ENCODE results near the gene RETREG3. TPM values are rescaled to one million over a fixed set of nuclear protein-coding genes. Genes with fewer than 3 reads are reported as not detected.

Gene RETREG3
- polyA plus RNA-seq, 1 donor from 2014 or later: 34.6 TPM

DNA sequence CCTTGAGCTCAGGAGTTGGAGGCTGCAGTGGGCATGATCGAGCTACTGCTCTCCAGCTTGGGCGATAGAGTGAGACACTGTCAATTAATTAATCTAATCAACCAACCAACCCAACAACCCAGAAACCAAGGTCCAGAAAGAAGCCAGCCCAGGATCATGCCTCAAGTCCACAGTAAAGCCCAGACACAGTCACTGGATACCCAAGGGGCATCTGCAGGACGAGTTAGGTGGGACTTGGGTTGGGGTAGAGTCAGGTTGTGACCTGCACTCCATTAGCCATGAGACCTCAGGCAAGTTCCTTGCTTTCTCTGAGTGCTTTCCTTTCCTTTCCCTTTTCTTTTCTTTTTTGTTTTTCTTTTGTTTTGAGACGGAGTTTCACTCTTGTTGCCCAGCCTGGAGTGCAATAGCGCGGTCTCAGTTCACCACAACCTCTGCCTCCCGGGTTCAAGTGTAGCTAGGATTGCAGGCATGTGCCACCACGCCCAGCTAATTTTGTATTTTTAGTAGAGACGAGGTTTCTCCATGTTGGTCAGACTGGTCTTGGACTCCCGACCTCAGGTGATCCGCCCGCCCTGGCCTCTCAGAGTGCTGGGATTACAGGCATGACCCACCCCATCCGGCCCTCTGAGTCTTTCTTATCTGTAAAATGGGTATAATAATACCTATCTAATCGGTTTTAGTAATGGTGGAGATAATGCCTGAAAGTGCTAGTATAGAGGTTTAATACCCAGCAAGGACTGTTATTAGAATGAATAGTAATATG, 60.0 kb downstream of the RETREG3 start:
- no peak overlapping the region for H3K4me3 ChIP-seq (ENCODE audit: low read length)
- H3K27ac ChIP-seq (ENCODE audit: low read length): no peak overlapping the region
- no peaks in the 10 kb centered on the region for H3K9me2 ChIP-seq (ENCODE audit: insufficient read depth, low read length)
- H3K4me2 ChIP-seq (ENCODE audit: low read length): no peak overlapping the region
- H3K79me2 ChIP-seq (replicated peaks; ENCODE audit: insufficient read depth, low read length): no peaks in the 10 kb centered on the region
- no peak overlapping the region for H3K9ac ChIP-seq (ENCODE audit: low read length)
- H2AFZ ChIP-seq (ENCODE audit: low read depth, low read length): no peak overlapping the region
- no peaks in the 10 kb centered on the region for H3K9me3 ChIP-seq (ENCODE audit: low read length)
- H3K36me3 ChIP-seq (ENCODE audit: insufficient read depth, low read length): no peaks in the 10 kb centered on the region
- no peaks in the 10 kb centered on the region for H3F3A ChIP-seq (ENCODE audit: insufficient read depth, low read length, poor library complexity, severe bottlenecking)
- no peaks in the 10 kb centered on the region for H3K27me3 ChIP-seq (ENCODE audit: insufficient read depth, low read depth, low read length)
- no peaks in the 10 kb centered on the region for H4K20me1 ChIP-seq (ENCODE audit: insufficient read depth)
- TF ChIP-seq EZH2 (IDR thresholded peaks at IDR 0.05; ENCODE audit: borderline replicate concordance, insufficient read depth, low read length, poor library complexity, severe bottlenecking): no peak
- no peak for TF ChIP-seq TAF1 (IDR thresholded peaks at IDR 0.05; ENCODE audit: low read depth)
- TF ChIP-seq RAD21 (conservative IDR thresholded peaks at IDR 0.05): no peak
- no peak for TF ChIP-seq SMC3 (conservative IDR thresholded peaks at IDR 0.05; ENCODE audit: poor library complexity)
- TF ChIP-seq, protein P1, sequence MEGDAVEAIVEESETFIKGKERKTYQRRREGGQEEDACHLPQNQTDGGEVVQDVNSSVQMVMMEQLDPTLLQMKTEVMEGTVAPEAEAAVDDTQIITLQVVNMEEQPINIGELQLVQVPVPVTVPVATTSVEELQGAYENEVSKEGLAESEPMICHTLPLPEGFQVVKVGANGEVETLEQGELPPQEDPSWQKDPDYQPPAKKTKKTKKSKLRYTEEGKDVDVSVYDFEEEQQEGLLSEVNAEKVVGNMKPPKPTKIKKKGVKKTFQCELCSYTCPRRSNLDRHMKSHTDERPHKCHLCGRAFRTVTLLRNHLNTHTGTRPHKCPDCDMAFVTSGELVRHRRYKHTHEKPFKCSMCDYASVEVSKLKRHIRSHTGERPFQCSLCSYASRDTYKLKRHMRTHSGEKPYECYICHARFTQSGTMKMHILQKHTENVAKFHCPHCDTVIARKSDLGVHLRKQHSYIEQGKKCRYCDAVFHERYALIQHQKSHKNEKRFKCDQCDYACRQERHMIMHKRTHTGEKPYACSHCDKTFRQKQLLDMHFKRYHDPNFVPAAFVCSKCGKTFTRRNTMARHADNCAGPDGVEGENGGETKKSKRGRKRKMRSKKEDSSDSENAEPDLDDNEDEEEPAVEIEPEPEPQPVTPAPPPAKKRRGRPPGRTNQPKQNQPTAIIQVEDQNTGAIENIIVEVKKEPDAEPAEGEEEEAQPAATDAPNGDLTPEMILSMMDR (IDR thresholded peaks at IDR 0.05; ENCODE audit: poor library complexity, severe bottlenecking): no peak
- TF ChIP-seq EP300 (conservative IDR thresholded peaks at IDR 0.05; ENCODE audit: poor library complexity, severe bottlenecking): no peak
- no peak for TF ChIP-seq MXI1 (conservative IDR thresholded peaks at IDR 0.05; ENCODE audit: poor library complexity, severe bottlenecking)
- TF ChIP-seq, protein P2, sequence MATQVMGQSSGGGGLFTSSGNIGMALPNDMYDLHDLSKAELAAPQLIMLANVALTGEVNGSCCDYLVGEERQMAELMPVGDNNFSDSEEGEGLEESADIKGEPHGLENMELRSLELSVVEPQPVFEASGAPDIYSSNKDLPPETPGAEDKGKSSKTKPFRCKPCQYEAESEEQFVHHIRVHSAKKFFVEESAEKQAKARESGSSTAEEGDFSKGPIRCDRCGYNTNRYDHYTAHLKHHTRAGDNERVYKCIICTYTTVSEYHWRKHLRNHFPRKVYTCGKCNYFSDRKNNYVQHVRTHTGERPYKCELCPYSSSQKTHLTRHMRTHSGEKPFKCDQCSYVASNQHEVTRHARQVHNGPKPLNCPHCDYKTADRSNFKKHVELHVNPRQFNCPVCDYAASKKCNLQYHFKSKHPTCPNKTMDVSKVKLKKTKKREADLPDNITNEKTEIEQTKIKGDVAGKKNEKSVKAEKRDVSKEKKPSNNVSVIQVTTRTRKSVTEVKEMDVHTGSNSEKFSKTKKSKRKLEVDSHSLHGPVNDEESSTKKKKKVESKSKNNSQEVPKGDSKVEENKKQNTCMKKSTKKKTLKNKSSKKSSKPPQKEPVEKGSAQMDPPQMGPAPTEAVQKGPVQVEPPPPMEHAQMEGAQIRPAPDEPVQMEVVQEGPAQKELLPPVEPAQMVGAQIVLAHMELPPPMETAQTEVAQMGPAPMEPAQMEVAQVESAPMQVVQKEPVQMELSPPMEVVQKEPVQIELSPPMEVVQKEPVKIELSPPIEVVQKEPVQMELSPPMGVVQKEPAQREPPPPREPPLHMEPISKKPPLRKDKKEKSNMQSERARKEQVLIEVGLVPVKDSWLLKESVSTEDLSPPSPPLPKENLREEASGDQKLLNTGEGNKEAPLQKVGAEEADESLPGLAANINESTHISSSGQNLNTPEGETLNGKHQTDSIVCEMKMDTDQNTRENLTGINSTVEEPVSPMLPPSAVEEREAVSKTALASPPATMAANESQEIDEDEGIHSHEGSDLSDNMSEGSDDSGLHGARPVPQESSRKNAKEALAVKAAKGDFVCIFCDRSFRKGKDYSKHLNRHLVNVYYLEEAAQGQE (IDR thresholded peaks at IDR 0.05; ENCODE audit: borderline replicate concordance): no peak
- TF ChIP-seq POLR2AphosphoS5 (IDR thresholded peaks at IDR 0.05): no peak

DNA sequence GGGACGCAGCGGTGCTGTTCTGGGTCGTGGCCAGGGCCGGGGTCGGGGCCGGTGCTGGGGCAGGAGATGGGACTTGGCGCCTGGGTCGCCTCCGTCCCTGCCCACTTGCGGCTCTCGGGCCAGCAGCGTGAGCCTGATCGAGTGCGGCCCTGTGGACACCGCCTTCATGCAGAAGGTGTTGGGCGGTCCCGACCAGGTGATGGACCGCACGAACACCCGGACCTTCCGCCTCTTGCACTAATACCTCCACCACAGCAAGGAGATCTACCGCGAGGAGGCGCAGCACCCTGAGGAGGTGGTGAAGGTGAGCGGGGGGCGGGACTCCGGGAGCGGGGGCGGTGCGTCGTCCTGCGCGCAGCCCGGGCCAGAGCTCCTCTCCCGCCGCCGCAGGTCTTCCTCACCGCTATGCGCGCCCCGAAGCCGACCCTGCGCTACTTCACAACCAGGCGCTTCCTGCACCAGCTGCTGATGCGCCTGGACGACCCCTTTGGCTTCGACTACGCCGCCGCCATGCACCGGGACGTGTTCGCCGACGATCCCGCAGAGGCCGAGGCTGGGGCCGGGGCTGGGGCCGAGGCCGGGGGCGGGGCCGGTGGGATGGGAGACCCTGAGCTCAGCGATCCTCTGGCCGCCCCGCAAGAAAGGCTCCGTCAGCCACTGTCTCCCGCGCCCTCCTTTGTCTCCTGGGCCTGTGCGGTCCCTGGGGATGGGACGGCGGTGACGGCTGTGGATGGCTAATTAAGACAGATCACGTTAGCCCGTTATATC, 60.9 kb downstream of the RETREG3 start:
- Histone ChIP-seq H4K20me1 (ENCODE audit: insufficient read depth) (no peaks in the 10 kb centered on the region), H3K4me3 (ENCODE audit: low read length) (peak overlapping the region; percentile 50), H3K9me3 (ENCODE audit: low read length) (no peaks in the 10 kb centered on the region), H3K4me2 (ENCODE audit: low read length) (no peak overlapping the region), H3F3A (ENCODE audit: insufficient read depth, low read length, poor library complexity, severe bottlenecking) (no peaks in the 10 kb centered on the region), H3K9me2 (ENCODE audit: insufficient read depth, low read length) (no peaks in the 10 kb centered on the region), H3K79me2 (replicated peaks; ENCODE audit: insufficient read depth, low read length) (no peaks in the 10 kb centered on the region), H3K9ac (ENCODE audit: low read length) (no peak overlapping the region), H2AFZ (ENCODE audit: low read depth, low read length) (no peak overlapping the region), H3K27me3 (ENCODE audit: insufficient read depth, low read depth, low read length) (no peaks in the 10 kb centered on the region), H3K36me3 (ENCODE audit: insufficient read depth, low read length) (no peaks in the 10 kb centered on the region), H3K27ac (ENCODE audit: low read length) (no peak overlapping the region)
- TF ChIP-seq TAF1 (IDR thresholded peaks at IDR 0.05; ENCODE audit: low read depth) (no peak), POLR2AphosphoS5 (IDR thresholded peaks at IDR 0.05) (no peak), EP300 (conservative IDR thresholded peaks at IDR 0.05; ENCODE audit: poor library complexity, severe bottlenecking) (no peak), EZH2 (IDR thresholded peaks at IDR 0.05; ENCODE audit: borderline replicate concordance, insufficient read depth, low read length, poor library complexity, severe bottlenecking) (no peak), MXI1 (conservative IDR thresholded peaks at IDR 0.05; ENCODE audit: poor library complexity, severe bottlenecking) (no peak)
- TF ChIP-seq, protein P2 (IDR thresholded peaks at IDR 0.05; ENCODE audit: borderline replicate concordance): no peak

All from neural cell (in vitro differentiated cells).